GM21786 (cell line): ENCODE measurements around the gene S100A9.

Experiments
- ATAC-seq: cut with Tn5 transposase; IDR thresholded peaks from one replicate; pipeline ENCODE4 v1.9.1; 2021; ENCODE audit not compliant: unreplicated experiment

The S100A9 gene

GRCh38 chr1:153389401-153389800 is 31.7 kb downstream of the S100A9 start:
- ATAC-seq, result no peak

- no peak for ATAC-seq
Observed at GRCh38 chr1:153389973-153390879, 32.6 kb downstream of the S100A9 start.

- no peak for ATAC-seq
Observed at GRCh38 chr1:153390938-153391710, 33.5 kb downstream of the S100A9 start, which contains the start of gene S100A8. TSS of gene S100A8 (minus strand) at chr1:153391073. CDS start at chr1:153390535, 538 bp downstream.

DNA sequence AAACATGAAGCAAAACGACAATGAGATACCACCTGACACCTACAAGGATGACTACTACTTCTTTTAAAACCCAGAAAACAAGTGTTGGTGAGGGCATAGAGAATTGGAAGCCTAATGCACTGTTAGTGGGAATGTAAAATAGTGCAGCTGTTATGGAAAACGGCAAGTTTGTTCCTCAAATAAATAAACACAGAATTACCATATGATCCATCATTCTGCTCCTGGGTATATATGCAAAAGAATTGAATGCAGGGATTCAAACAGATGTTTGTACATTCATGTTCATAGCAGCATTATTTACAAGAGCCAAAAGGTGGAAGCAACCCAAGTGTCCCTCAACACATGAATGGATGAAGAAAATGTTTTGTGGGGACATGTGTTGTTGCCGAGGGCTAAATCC is 34.6 kb downstream of the S100A9 start:
- ATAC-seq, result no peak

- no peak for ATAC-seq
Observed at GRCh38 chr1:153392822-153393221, 35.2 kb downstream of the S100A9 start.

GRCh38 chr1:153393926-153394325 is 36.3 kb downstream of the S100A9 start:
- no peak for ATAC-seq

- ATAC-seq, result no peak
Observed at GRCh38 chr1:153394391-153394790, 36.7 kb downstream of the S100A9 start.

GRCh38 chr1:153395136-153395685 is 37.6 kb downstream of the S100A9 start:
- ATAC-seq, result no peak

DNA sequence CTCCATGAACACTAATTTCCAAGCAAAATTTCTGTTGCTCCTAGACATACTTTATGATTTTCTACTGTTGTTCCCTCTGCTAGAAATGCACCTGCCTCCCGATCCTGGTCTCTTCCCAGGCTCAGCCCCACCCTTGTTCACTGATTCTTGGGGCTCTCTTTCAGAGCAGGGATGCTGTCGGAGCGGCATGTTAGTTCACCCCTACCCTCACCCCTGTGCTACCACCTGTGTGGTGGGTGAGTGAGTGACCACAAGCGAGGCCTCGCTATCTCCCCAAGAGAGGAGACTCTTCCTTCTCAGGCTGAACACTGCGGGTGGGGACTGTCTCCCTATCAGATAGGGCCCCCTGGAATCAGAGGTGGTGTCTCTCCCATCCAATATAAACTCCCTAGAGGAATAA is 38.1 kb downstream of the S100A9 start:
- no peak for ATAC-seq

DNA sequence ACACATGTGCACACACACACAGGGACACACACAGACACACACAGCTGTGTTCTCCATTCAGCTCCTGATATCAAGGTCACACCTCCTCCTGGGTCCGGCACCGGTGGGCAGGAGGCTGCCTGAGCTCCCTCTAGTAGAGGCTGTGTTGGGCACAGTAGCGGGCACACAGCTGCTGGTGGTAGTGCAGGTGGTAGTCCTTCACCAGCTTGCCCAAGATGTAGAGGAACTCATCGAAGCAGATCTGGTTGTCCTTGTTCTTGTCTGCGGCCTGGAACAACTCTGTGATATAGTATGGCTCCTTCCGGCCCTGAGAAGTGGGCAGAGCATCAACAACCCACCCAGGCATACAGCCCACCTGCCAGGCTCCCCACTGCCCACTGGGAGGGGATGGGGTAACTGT is 38.8 kb downstream of the S100A9 start:
- ATAC-seq, result no peak

- ATAC-seq, result no peak
Observed at GRCh38 chr1:153397051-153397923, 39.6 kb downstream of the S100A9 start.

GRCh38 chr1:153397924-153398651 is 40.4 kb downstream of the S100A9 start:
- ATAC-seq, result no peak

GRCh38 chr1:153399401-153400055 is 41.9 kb downstream of the S100A9 start:
- no peak for ATAC-seq

DNA sequence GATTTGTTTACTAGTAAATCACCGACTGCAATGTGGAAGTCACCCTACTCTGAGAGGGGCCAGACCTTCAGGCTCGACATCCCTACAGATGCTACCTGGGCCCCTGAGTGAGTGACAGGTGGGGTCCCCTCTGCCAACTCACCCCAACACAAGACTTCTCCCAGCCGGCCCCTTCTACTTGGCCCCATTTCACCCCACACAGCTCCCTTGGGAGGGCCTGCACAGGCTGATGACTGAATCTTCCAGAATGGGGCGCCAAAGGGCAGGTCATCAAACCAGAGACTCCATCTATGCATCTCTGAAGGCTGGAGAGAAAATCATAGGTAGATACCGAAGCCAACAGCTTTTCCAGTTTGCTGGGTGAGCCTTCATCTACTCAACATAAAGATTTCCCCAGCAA is 42.6 kb downstream of the S100A9 start:
- no peak for ATAC-seq

- no peak for ATAC-seq
Observed at GRCh38 chr1:153401461-153401860, 43.8 kb downstream of the S100A9 start.

DNA sequence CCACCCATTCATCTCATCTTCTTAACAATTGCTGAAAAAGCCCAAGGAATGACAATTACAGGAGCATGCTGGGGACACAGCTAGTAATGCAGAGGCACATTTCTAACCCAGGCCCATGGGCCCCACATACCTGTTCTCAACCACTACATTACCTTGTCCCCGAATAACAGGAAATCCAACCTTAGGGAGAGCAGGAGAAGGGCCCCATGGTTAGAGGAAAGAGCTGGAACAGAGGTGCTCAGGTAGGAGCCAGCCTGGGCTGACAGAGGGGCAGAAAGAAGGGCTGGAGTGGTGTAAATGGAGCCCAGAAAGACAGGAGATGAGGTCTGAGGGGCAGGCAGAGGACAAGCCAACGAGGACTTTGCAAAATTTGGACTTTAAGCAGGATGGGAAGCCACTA is 44.6 kb downstream of the S100A9 start:
- no peak for ATAC-seq

DNA sequence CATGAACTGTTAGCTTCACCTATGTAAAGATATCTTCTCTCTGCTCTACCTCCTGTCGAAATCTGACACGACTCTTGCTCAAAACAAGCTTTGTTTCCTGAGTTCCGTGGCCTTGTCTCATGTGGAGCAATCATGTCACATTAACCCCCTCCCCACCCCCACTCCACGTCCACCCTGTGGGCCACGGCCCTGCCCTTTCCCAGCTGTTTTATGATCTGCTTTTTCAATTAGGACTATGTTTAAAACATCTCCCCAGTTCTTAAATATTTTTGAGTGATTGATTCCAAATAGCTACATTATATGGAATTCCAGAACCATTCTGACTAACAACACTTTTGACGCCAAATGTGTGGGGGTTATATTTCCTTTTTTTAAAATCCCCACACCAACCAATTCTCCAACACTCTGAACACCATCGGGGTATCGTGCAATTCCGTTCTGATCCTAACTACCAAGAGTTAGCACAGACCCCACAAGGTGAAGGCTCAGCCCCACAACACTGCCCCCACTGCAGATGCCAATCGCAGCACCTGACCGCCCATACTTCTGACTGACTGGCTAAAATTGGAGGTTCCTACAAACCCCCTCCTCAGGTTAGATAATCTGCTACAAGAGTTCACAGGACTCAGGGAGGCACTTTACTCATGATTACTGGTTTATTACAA is 45.9 kb downstream of the S100A9 start:
- no peak for ATAC-seq

GRCh38 chr1:153404086-153404635 is 46.5 kb downstream of the S100A9 start:
- no peak for ATAC-seq

GRCh38 chr1:153404768-153405167 is 47.1 kb downstream of the S100A9 start:
- ATAC-seq, result no peak
